Fibroblast of the aortic adventitia (primary cell): Measurements from ENCODE around the gene CPLANE1. TPM values are rescaled to one million over a fixed set of nuclear protein-coding genes. Genes with fewer than 3 reads are reported as not detected.
A peak's percentile ranks its signal among the peaks of the same experiment; 100 is the strongest.
"Not testable (repeated sequence)": the region's sequence is repeated elsewhere in the genome, so short reads cannot be mapped to it uniquely, and the experiment has no call there.

Experiments used
- DNase-seq: peaks from one replicate; pipeline ENCODE4 v3.0.0-alpha.2; 2010; ENCODE audit warnings: low read depth
- H3K4me3 ChIP-seq: 2 replicates; pipeline ENCODE4 v1.5.1; 2011; ENCODE audit warnings: low read depth, mild to moderate bottlenecking, control low read depth, low read length, moderate library complexity
- CTCF ChIP-seq: IDR thresholded peaks from 2 replicates; pipeline ENCODE4 v1.5.1; 2011; ENCODE audit warnings: mild to moderate bottlenecking, low read length, control low read depth, inconsistent platforms; ENCODE audit not compliant: insufficient read depth
- total RNA-seq: library from RNA; depleted of rRNA; stranded (reverse); fragments of >200 nt; gene quantifications from 2 replicates; pipeline ENCODE4 v1.2.3, GENCODE V29; 2012; ENCODE audit warnings: low replicate concordance

CPLANE1 gene
- total RNA-seq, result 34.6 and 37.4 TPM in 2 replicates

DNA sequence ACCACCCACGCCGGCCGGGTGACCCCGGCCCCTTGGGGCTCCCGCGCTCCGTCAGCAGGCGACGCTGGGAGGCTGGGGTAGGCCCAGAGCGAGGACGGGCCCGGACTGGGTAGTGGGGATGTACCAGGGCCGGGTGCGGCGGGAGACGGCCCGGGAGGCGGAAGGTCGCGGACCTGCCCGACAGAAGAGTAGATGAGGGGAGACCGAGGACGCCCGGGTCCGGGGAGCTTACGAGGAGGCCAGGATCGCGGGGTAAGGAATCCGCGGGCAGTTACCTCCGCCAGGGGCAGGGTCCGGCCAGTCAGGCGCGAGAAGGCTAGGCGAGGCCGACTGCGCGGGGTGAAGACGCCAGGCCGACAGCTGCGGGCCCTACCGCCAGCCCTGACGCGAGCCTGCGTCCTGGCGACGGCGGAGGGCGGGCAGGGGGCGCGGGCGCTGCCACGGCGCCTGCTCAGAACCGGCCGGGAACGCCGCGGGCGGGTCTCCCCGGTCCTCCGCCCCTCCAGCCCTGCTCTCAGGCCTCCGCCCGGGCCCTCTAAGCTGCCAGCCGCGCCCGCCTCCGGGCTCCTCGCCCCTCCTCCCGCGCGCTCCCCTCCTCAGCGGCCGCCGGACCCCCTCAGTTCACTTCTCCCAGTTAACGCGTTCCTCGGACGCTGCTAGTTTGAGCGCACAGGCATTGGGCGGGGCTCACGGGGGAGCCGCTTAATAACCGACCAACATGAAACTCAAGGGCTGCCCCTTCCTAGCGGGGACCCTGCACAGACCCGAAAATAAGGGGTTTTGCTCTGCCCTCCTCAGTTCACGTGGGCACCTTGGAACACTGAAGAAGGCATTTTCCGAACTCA lies at the start of gene CPLANE1:
Gene CPLANE1 (minus strand): TSS at position 407 of the 845 bp plus-strand sequence. CDS start 1,678 bp downstream, outside the sequence.
- DNase-seq, result peak; percentile 72
- TF ChIP-seq CTCF, result peak; percentile 1
- H3K4me3 ChIP-seq, result peak within 1 kb of the TSS; percentile 84

- not testable (repeated sequence) for H3K4me3 ChIP-seq
These were observed 47.1 kb upstream of the CPLANE1 start for GRCh38 chr5:37296313-37296712.

GRCh38 chr5:37283214-37283820 lies 34.1 kb upstream of the CPLANE1 start:
- no peak overlapping the region for H3K4me3 ChIP-seq
- no peak for TF ChIP-seq CTCF
- DNase-seq, result no peak

More at GRCh38 chr5:37296313-37296712, 47.1 kb upstream of the CPLANE1 start:
- not testable (repeated sequence) for DNase-seq

DNA sequence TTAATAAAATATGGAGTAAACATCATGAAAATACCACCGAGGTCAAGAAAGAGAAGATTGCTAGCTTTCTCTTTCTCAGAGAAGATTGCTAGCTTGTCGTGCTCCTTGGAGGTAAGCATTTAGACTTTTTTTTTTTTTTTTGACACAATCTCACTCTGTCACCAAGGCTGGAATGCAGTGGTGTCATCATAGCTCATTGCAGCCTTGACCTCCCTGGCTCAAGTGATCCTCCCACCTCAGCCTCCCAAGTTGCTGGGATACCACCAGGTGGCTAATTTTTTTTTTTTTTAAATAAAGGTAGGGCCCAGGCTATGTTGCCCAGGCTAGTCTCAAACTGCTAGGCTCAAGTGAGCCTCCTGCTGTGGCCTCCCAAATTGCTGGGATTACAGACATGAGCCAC lies 26.3 kb upstream of the CPLANE1 start:
- H3K4me3 ChIP-seq, result no peak overlapping the region
- DNase-seq, result no peak
- no peak for TF ChIP-seq CTCF

- H3K4me3 ChIP-seq, result no peak overlapping the region
- TF ChIP-seq CTCF, result no peak
- peak; percentile 49 for DNase-seq
These were observed 23.3 kb upstream of the CPLANE1 start for GRCh38 chr5:37272511-37272910.

DNA sequence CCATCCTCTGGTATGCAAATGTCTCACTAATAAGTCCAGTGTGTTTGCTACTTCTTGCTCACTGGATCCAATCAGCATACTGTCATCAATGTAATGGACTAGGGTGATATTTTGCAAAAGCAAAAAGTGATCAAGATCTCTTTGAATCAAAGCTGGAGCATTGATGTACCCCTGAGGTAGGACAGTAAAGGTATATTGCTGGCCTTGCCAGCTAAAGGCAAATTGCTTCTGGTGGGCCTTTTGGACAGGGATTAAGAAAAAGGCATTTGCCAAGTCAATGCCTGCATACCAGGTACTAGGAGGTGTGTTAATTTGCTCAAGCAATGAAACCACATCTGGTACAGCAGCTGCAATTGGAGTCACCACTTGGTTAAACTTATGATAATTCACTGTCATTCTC lies 18.9 kb upstream of the CPLANE1 start:
- H3K4me3 ChIP-seq, DNase-seq: not testable (repeated sequence)

DNA sequence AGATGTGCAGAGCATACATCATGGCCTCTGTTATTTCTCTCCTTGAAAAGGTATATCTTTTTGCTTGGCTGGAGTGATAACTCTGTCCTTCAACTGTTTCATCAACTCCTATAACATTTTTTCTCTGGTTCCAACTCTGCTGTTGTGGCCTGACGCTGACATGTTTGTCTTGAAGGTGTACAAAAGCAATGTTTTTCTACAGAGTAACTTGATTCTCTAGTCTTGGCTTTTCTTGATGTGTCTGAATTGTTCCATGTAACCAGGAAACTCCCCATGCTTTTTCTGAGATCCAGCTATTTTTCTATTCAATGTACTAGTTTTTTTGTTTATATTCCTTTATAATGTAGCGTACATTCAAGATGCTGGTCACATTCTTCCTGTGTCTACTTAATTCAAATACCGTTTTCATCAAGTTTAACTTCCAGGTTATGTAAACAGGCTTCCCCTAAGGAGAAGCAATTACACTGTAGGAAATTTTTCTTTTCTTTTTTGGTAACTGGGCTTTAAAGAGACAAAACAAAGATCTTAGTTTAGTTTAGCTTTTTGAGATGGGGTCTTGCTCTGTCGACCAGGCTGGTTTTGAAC lies 6.7 kb upstream of the CPLANE1 start:
- no peak for DNase-seq
- H3K4me3 ChIP-seq, result no peak overlapping the region
- TF ChIP-seq CTCF, result no peak
